ENCODE results near the gene INCENP. TPM values are rescaled to one million over a fixed set of nuclear protein-coding genes. Genes with fewer than 3 reads are reported as not detected.

The INCENP gene
- total RNA-seq, 2 experiments from 2014 or later: 81.8 to 84.0 TPM

DNA sequence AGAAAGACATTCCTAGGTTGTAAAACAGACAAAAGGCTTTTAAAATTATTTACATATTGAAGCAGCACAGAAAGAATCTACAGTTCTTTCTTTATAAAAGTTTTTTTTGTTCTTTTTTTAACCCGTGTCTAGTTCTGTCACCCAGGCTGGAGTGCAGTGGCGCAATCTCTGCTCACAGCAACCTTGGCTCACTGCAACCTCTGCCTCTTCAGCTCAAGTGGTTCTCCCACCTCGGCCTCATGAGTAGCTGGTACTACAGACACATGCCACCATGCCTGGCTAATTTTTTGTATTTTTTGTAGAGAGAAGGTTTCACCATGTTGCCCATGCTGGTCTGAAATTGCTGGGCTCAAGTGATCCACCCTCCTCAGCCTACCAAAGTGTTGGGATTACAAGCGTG, 3.8 kb upstream of the INCENP start:
- POLR2A ChIA-PET: no interaction called here
- CTCF ChIA-PET: interaction anchor here (1.9 to 4.0 kb wide), 2 partner anchors 12 to 38 kb away, joined by 4 to 13 read pairs; no protein-coding TSS in a partner anchor

DNA sequence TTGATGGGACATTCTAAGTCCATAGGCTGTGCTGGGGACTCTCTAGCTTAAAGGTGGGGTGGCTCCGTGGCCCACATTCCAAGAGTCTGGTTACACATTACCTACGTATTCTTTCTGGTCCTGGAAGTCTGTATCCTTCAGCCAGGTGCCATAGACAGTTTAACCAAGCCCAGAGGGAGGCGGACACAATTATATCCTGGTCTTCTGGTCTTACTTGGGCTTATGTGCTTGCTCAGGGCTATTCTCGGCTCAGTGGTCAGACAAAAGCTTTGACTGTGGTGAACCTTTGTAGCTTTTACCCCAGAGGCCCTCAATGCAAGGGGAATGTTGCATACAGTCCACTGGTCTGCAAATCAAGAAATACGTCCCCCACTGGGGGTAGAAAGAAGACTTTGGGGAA, 3.4 kb upstream of the INCENP start:
- ChIA-PET POLR2A (no interaction called here), CTCF (interaction anchor here (4.0 kb wide), 1 partner anchor 13 kb away, joined by 13 read pairs; no protein-coding TSS in a partner anchor)

- POLR2A ChIA-PET: no interaction called here
- CTCF ChIA-PET: interaction anchor here (4.0 kb wide), 1 partner anchor 14 kb away, joined by 13 read pairs; no protein-coding TSS in a partner anchor
These were observed 1.7 kb upstream of the INCENP start for GRCh38 chr11:62122076-62122475.

GRCh38 chr11:62124186-62125113, 639 bp downstream of the INCENP start:
- POLR2A ChIA-PET: no interaction called here
- CTCF ChIA-PET: interaction anchor here (1.6 kb wide), 1 partner anchor 226 kb away, joined by 3 read pairs; no protein-coding TSS in a partner anchor

GRCh38 chr11:62125316-62125715, 1.5 kb downstream of the INCENP start:
- CTCF ChIA-PET: interaction anchor here (1.6 kb wide), 1 partner anchor 227 kb away, joined by 3 read pairs; no protein-coding TSS in a partner anchor
- POLR2A ChIA-PET: no interaction called here

- ChIA-PET POLR2A (no interaction called here), CTCF (no interaction called here)
These were observed 2.1 kb downstream of the INCENP start for GRCh38 chr11:62125881-62126280.

DNA sequence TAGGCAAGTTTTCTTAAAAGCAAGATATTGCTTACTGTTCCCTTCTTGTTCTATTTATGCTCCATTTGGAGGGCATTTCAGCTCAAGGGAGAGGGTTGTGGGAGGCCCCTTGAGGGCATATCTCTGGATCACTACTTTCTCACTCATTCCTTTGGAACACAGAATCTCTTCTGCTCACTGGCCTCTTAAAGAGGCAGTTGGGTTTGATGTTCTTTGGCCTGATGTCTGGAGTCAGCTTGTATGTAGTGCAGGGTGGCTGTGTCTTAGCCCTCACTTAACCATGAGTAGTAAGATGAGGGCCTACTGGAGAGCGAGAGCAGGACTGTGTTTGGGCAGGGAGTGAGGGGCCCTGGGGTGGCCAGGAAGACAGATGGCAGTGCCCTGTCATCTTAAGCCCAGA, 3.6 kb downstream of the INCENP start:
- CTCF ChIA-PET: no interaction called here
- POLR2A ChIA-PET: no interaction called here

GRCh38 chr11:62127941-62128770, 4.3 kb downstream of the INCENP start:
- ChIA-PET CTCF (no interaction called here), POLR2A (no interaction called here)

DNA sequence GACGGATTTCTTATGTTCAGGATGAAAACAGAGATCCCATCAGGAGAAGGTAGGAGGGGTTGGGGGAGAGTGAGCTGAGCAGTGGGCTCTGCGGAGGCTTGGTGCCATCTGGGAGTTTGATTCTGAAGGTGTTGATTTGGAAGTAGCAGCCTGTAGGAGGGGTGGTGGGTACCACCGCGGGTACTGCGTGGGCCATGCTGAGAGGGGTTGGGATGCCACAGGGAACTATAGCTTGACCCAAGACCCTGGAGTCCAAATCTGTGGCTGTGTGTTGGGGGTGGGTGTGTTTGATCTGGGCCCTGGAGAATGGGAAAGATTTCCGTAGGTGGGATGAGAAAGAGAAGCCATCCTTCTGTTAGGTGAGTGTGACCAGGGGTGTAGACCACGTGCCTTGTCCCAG, 5.0 kb downstream of the INCENP start:
- ChIA-PET POLR2A (no interaction called here), CTCF (no interaction called here)

DNA sequence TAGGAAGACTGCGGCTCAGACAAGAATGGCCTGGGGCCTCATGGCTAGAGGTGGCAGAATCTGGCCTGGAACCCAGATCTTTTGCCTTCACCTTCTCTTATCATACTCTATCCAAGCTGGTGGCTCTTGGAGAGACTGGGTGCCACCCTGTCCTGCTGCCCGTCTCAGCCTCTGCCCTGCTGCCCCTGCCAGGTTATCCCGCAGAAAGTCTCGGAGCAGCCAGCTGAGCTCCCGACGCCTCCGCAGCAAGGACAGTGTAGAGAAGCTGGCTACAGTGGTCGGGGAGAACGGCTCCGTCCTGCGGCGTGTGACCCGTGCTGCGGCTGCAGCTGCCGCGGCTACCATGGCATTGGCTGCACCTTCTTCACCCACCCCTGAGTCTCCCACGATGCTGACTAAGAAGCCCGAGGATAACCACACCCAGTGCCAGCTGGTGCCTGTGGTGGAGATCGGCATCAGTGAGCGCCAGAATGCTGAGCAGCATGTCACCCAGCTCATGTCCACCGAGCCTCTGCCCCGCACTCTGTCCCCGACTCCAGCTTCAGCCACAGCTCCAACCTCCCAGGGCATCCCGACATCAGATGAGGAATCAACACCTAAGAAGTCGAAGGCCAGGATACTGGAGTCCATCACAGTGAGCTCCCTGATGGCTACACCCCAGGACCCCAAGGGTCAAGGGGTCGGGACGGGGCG, 5.9 kb downstream of the INCENP start:
- CTCF ChIA-PET: no interaction called here
- POLR2A ChIA-PET: no interaction called here

DNA sequence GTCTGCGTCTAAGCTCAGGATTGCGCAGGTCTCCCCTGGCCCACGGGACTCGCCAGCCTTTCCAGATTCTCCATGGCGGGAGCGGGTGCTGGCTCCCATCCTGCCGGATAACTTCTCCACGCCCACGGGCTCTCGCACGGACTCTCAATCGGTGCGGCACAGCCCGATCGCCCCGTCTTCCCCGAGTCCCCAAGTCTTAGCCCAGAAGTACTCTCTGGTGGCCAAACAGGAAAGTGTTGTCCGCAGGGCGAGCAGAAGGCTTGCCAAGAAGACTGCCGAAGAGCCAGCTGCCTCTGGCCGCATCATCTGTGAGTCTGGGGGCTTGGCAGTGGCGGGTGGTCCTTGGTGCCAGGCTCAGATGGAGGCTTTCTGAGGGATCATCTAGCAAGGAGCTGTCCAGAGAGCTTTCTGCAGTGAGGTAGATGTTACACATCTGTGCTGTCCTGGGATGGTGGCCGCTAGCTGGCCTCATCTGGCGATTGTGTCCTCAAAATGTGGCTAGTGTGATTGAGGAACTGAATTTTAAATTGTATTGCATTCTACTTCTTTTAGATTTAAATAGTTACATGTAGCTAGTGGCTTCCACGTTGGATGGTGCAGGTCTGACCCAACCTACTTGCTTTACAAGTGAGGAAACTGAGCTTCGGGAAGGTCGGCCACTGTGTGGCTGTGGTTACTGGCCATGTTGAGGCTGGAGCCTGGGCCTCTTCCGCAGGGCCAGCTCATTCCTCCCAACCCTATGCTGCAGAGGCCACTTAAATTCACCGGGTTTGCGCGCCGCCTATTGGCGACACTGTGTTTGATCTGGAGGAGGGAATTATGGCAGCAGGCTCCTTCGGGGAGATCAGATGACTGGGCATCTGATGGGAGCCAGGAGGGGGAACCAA, 6.7 kb downstream of the INCENP start:
- CTCF ChIA-PET: no interaction called here
- POLR2A ChIA-PET: no interaction called here

GRCh38 chr11:62131170-62131464, 7.3 kb downstream of the INCENP start:
- ChIA-PET CTCF (no interaction called here), POLR2A (no interaction called here)

- CTCF ChIA-PET: no interaction called here
These were observed 8.4 kb downstream of the INCENP start for GRCh38 chr11:62132191-62132590.

DNA sequence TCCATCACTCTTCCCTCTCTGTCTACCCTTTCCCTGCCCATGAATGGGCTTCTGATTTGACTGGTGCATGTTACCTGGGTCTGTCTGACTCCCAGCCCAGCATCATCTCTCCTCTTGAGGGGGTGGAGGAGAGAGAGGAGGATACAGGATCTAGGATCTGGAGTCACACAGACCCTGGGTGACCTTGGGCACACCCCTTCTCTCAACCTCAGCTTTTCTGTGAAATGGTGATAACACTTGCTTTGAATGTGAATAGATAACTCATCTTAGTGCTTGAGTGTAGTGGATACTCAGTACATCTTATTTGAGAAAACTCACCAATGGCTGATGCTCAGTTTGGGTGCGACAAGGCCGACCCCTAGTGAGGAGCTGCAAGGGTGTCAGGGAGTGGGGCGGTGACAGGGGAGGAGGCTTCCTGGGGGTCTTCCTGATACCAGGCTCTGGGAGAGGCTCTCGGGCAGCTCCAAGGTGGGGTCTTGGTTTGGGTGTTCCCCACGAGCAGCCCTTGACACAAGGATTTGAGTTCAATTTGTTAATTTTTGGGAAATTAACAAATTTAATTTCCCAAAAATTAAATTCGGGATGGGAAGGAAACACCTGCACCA, 9.0 kb downstream of the INCENP start:
- ChIA-PET CTCF (no interaction called here), POLR2A (no interaction called here)

More at GRCh38 chr11:62132191-62132590, 8.4 kb downstream of the INCENP start:
- POLR2A ChIA-PET: no interaction called here

- CTCF ChIA-PET: no interaction called here
- POLR2A ChIA-PET: no interaction called here
These were observed 9.7 kb downstream of the INCENP start for GRCh38 chr11:62133328-62134065.

- POLR2A ChIA-PET: no interaction called here
- CTCF ChIA-PET: no interaction called here
These were observed 13.6 kb downstream of the INCENP start for GRCh38 chr11:62137276-62137861.

- CTCF ChIA-PET: no interaction called here
- POLR2A ChIA-PET: no interaction called here
These were observed 14.2 kb downstream of the INCENP start for GRCh38 chr11:62137881-62138629.

All from activated CD8-positive, alpha-beta memory T cell treated with anti-CD3 and anti-CD28 coated beads for 36 hours (primary cell).